Neural cell (in vitro differentiated cells): ENCODE results near the gene ACTA2. TPM values are rescaled to one million over a fixed set of nuclear protein-coding genes. Genes with fewer than 3 reads are reported as not detected.

Experiments used
- H2AFZ ChIP-seq: fragments of 200-600, 300-800 bp; sonication (generic), shearing (Covaris generic); 2 replicates; pipeline ENCODE4 v1.6.0; 2014; ENCODE audit warnings: low read depth, mild to moderate bottlenecking, antibody characterized with exemption, low read length, moderate library complexity
- H3F3A ChIP-seq: fragments of 200-600 bp; shearing (Covaris generic); 2 replicates; pipeline ENCODE4 v1.6.1; 2016; ENCODE audit warnings: mild to moderate bottlenecking, moderate library complexity, mixed read lengths, antibody characterized with exemption, low read length; ENCODE audit not compliant: insufficient read depth, poor library complexity, severe bottlenecking
- H3K27ac ChIP-seq: fragments of 200-600, 300-800 bp; sonication (generic), shearing (Covaris generic); 2 replicates; pipeline ENCODE4 v1.5.1; 2014; ENCODE audit warnings: mild to moderate bottlenecking, low read length, moderate library complexity
- H3K27me3 ChIP-seq: fragments of 300-800, 200-600 bp; sonication (generic), shearing (Covaris generic); 2 replicates; pipeline ENCODE4 v1.6.0; 2014; ENCODE audit warnings: mild to moderate bottlenecking, low read depth, low read length, moderate library complexity; ENCODE audit not compliant: insufficient read depth
- H3K36me3 ChIP-seq: fragments of 300-800, 200-600 bp; sonication (generic), shearing (Covaris generic); 2 replicates; pipeline ENCODE4 v1.5.1; 2014; ENCODE audit warnings: mild to moderate bottlenecking, antibody characterized with exemption, low read length, moderate library complexity; ENCODE audit not compliant: insufficient read depth
- H3K4me2 ChIP-seq: fragments of 300-800, 200-600 bp; sonication (generic), shearing (Covaris generic); 2 replicates; pipeline ENCODE4 v1.6.0; 2014; ENCODE audit warnings: mild to moderate bottlenecking, low read length
- H3K4me3 ChIP-seq: fragments of 300-800, 200-600 bp; sonication (generic), shearing (Covaris generic); 2 replicates; pipeline ENCODE4 v1.5.1; 2014; ENCODE audit warnings: mild to moderate bottlenecking, low read length, moderate library complexity
- H3K79me2 ChIP-seq: fragments of 200-600 bp; shearing (Covaris generic); replicated peaks from 2 replicates; pipeline ENCODE4 v1.6.0; 2014; ENCODE audit warnings: mild to moderate bottlenecking, low read length, moderate library complexity; ENCODE audit not compliant: insufficient read depth
- H3K9ac ChIP-seq: fragments of 300-800, 200-600 bp; sonication (generic), shearing (Covaris generic); 2 replicates; pipeline ENCODE4 v1.6.1; 2016; ENCODE audit warnings: mild to moderate bottlenecking, low read length, mixed read lengths
- H3K9me2 ChIP-seq: fragments of 200-600 bp; shearing (Covaris generic); 2 replicates; pipeline ENCODE4 v1.6.1; 2016; ENCODE audit warnings: mild to moderate bottlenecking, low read length, mixed read lengths; ENCODE audit not compliant: insufficient read depth
- H3K9me3 ChIP-seq: fragments of 200-600, 300-800 bp; sonication (generic), shearing (Covaris generic); 2 replicates; pipeline ENCODE4 v1.6.1; 2016; ENCODE audit warnings: mild to moderate bottlenecking, mixed run types, low read length, moderate library complexity, mixed read lengths
- H4K20me1 ChIP-seq: fragments of 200-600 bp; shearing (Covaris generic); 2 replicates; pipeline ENCODE4 v1.6.1; 2016; ENCODE audit warnings: mild to moderate bottlenecking, mixed run types; ENCODE audit not compliant: insufficient read depth
- CTCF ChIP-seq: fragments of 450-650 bp; IDR thresholded peaks from 2 replicates; pipeline ENCODE4 v1.5.1; 2014; ENCODE audit warnings: antibody characterized with exemption, mild to moderate bottlenecking, moderate library complexity; ENCODE audit not compliant: poor library complexity, severe bottlenecking
- EP300 ChIP-seq: fragments of 450-650 bp; conservative IDR thresholded peaks from 2 replicates; pipeline ENCODE4 v1.6.1; 2014; ENCODE audit warnings: antibody characterized with exemption, mild to moderate bottlenecking, moderate library complexity; ENCODE audit not compliant: poor library complexity, severe bottlenecking
- EZH2 ChIP-seq: fragments of 200-600, 300-800 bp; shearing (Covaris generic), sonication (generic); IDR thresholded peaks from 2 replicates; pipeline ENCODE4 v1.6.1; 2014; ENCODE audit warnings: antibody characterized with exemption, low read length, borderline replicate concordance, mild to moderate bottlenecking; ENCODE audit not compliant: insufficient read depth, poor library complexity, severe bottlenecking
- MXI1 ChIP-seq: fragments of 450-650 bp; conservative IDR thresholded peaks from 2 replicates; pipeline ENCODE4 v1.6.1; 2014; ENCODE audit warnings: antibody characterized with exemption, mild to moderate bottlenecking; ENCODE audit not compliant: poor library complexity, severe bottlenecking
- POLR2AphosphoS5 ChIP-seq: IDR thresholded peaks from 2 replicates; pipeline ENCODE4 v1.6.1; 2012
- RAD21 ChIP-seq: fragments of 450-650 bp; conservative IDR thresholded peaks from 2 replicates; pipeline ENCODE4 v1.6.1; 2014; ENCODE audit warnings: antibody characterized with exemption, mild to moderate bottlenecking, moderate library complexity
- SMC3 ChIP-seq: fragments of 450-650 bp; conservative IDR thresholded peaks from 2 replicates; pipeline ENCODE4 v1.6.1; 2014; ENCODE audit warnings: antibody characterized with exemption, mild to moderate bottlenecking, moderate library complexity; ENCODE audit not compliant: poor library complexity
- TAF1 ChIP-seq: IDR thresholded peaks from 2 replicates; pipeline ENCODE4 v1.6.1; 2012; ENCODE audit warnings: low read depth
- polyA plus RNA-seq: library from polyadenylated mRNA; depleted of rRNA; stranded (reverse); fragments of >200 nt; gene quantifications from 2 replicates; pipeline ENCODE4 v1.2.3, GENCODE V29; 2014
- TF ChIP-seq, protein P1 (sequence below): IDR thresholded peaks from 2 replicates; pipeline ENCODE4 v1.6.1; 2012; ENCODE audit warnings: borderline replicate concordance

The ACTA2 gene
- polyA plus RNA-seq, 1 donor from 2014 or later: 0.53 TPM

DNA sequence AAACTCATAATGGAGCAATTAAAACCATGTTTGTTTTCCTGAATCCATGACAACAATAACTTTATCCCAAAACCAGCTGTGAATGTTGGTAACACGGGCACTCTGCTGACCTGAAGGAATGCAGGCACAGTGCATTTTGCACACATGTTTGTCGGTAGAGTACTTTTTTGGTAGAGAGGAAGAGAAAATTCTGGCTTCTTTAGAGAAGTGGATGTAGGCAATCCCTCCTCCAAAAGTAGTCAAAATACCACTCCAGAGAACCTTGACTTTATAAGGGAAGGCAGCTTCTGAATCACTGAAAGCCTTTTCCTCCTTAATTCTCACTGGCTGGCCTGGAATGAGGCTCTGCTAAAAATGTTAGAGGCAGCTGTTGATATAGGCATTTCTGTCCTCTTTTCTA lies 15.8 kb upstream of the ACTA2 start:
- no peaks in the 10 kb centered on the region for H3K9me2 ChIP-seq
- no peak overlapping the region for H3K27ac ChIP-seq
- no peaks in the 10 kb centered on the region for H4K20me1 ChIP-seq
- H3K9me3 ChIP-seq: no peaks in the 10 kb centered on the region
- H3F3A ChIP-seq: no peaks in the 10 kb centered on the region
- H3K4me2 ChIP-seq: no peak overlapping the region
- no peaks in the 10 kb centered on the region for H3K36me3 ChIP-seq
- H3K4me3 ChIP-seq: no peak overlapping the region
- H3K79me2 ChIP-seq: no peaks in the 10 kb centered on the region
- H3K27me3 ChIP-seq: no peaks in the 10 kb centered on the region
- TF ChIP-seq SMC3: no peak
- TF ChIP-seq, protein P1, sequence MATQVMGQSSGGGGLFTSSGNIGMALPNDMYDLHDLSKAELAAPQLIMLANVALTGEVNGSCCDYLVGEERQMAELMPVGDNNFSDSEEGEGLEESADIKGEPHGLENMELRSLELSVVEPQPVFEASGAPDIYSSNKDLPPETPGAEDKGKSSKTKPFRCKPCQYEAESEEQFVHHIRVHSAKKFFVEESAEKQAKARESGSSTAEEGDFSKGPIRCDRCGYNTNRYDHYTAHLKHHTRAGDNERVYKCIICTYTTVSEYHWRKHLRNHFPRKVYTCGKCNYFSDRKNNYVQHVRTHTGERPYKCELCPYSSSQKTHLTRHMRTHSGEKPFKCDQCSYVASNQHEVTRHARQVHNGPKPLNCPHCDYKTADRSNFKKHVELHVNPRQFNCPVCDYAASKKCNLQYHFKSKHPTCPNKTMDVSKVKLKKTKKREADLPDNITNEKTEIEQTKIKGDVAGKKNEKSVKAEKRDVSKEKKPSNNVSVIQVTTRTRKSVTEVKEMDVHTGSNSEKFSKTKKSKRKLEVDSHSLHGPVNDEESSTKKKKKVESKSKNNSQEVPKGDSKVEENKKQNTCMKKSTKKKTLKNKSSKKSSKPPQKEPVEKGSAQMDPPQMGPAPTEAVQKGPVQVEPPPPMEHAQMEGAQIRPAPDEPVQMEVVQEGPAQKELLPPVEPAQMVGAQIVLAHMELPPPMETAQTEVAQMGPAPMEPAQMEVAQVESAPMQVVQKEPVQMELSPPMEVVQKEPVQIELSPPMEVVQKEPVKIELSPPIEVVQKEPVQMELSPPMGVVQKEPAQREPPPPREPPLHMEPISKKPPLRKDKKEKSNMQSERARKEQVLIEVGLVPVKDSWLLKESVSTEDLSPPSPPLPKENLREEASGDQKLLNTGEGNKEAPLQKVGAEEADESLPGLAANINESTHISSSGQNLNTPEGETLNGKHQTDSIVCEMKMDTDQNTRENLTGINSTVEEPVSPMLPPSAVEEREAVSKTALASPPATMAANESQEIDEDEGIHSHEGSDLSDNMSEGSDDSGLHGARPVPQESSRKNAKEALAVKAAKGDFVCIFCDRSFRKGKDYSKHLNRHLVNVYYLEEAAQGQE: no peak
- no peak for TF ChIP-seq MXI1
- TF ChIP-seq EZH2: no peak
- no peak for TF ChIP-seq TAF1
- TF ChIP-seq POLR2AphosphoS5: no peak
- no peak for TF ChIP-seq CTCF
- no peak for TF ChIP-seq EP300
- no peak for TF ChIP-seq RAD21
- no peak overlapping the region for H3K9ac ChIP-seq
- no peak overlapping the region for H2AFZ ChIP-seq

DNA sequence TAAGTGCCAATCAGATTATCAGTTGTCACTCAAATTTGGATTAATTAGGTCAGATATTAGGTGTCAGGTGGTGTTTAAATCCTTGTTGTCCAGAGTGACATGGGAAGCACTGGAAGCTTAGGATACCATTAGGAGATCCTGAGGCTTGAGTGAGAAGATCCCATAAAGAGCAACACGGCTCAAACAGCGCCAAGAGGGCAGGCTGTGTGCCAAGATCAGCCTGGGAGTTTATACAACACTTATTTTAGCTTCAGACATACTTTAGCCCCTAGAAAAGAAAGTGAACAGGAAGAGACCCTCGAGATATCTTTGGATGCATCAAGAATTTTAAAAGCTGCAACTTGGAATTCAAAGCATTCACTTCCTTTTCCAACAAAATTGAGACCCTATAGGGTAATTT lies 14.2 kb upstream of the ACTA2 start:
- Histone ChIP-seq H3K9ac (no peak overlapping the region), H3K9me2 (no peaks in the 10 kb centered on the region), H3F3A (no peaks in the 10 kb centered on the region), H2AFZ (no peak overlapping the region), H3K27ac (no peak overlapping the region), H3K79me2 (no peaks in the 10 kb centered on the region), H3K4me2 (no peak overlapping the region), H3K9me3 (no peaks in the 10 kb centered on the region), H3K4me3 (no peak overlapping the region), H3K36me3 (no peaks in the 10 kb centered on the region), H4K20me1 (no peaks in the 10 kb centered on the region), H3K27me3 (no peaks in the 10 kb centered on the region)
- TF ChIP-seq TAF1 (no peak), SMC3 (no peak), POLR2AphosphoS5 (no peak), RAD21 (no peak), EZH2 (no peak), CTCF (no peak), EP300 (no peak), MXI1 (no peak)
- TF ChIP-seq, protein P1: no peak
